Measurements from ENCODE around the gene SOD1. TPM values are rescaled to one million over a fixed set of nuclear protein-coding genes. Genes with fewer than 3 reads are reported as not detected.
"Not testable (repeated sequence)": the region's sequence is repeated elsewhere in the genome, so short reads cannot be mapped to it uniquely, and the experiment has no call there.

Gene SOD1
- total RNA-seq, 1 experiment from 2014 or later: 769 TPM

DNA sequence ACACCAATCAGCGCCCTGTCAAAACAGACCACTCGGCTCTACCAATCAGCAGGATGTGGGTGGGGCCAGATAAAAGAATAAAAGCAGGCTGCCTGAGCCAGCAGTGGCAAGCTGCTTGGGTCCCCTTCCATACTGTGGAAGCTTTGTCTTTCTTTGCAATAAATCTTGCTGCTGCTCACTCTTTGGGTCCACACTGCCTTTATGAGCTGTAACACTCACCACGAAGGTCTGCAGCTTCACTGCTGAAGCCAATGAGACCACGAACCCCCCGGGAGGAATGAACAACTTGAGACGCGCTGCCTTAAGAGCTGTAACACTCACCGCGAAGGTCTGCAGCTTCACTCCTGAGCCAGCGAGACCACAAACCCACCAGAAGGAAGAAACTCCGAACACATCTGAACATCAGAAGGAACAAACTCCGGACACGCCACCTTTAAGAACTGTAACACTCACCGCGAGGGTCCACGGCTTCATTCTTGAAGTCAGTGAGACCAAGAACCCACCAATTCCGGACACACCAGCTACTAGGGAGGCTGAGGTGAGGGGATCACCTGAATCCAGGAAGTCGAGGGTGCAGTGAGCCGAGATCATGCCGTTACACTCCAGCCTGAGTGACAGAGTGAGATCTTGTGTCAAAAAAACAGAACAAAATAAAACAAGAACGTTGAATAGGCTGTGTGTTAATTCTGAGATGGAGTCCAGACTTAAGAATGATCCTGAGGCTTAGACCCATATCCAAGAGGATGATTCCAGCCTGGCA lies 4.5 kb upstream of the SOD1 start:
- not testable (repeated sequence) for DNase-seq (ENCODE audit: low spot score)

DNA sequence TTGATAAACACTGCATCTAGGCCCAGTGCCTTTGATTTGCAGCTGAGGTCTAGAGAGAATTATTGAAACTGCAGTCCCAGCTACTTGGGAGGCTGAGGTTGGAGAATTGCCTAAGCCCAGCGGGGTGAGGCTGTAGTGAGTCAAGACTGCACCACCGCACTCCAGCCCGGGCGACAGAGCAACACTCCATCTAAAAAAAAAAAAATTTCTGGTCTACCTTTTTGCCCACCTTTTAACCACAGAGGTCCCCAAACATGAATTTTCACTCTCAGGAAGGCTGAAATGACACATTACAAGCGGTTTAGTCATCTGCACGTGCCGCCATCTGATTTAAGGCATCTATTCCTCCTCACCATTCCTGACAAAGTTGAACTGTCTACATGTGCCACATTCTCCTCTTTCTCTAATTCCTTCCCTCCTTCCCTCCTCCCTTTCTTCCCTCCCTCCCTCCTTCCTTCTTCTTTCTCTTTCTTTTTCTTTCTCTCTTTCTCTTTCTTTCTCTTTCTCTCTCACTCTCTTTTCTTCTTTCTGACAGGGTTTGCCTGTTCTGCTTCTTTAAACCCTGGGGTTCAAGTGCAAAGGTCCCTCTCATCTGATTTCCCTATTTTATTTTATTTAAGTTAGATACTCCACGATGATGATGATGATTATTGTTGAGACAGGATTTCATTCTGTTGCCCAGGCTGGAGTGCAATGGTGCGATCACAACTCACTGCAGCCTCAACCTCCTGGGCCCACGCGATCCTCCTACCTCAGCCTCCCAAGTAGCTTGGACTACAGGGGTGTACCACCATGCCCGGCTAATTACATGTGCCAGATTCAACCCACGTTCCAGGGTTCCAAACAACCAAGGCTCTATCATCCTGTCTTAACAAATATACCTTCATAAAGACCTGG lies 3.0 kb upstream of the SOD1 start:
- DNase-seq (ENCODE audit: low spot score): peak; percentile 33

DNA sequence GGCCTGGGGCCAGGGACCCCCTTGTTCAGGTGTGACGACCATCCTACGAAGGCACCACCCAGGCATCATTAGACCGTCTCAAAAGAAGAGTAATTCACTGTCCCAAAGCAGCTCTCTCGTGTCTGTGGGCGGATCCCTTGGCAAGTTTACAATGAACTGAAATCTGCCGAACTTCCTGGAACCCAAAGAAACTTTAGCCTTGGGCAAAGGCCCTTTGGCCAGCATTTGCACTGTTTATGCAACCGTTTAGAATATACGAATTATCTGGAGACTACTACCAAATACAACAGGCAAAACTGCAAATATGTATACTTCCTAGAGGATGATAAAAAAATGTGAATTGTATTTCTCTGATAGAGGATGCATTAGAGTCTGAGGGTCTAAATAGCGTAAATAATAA lies 1.4 kb upstream of the SOD1 start:
- no peak for DNase-seq (ENCODE audit: low spot score)

DNA sequence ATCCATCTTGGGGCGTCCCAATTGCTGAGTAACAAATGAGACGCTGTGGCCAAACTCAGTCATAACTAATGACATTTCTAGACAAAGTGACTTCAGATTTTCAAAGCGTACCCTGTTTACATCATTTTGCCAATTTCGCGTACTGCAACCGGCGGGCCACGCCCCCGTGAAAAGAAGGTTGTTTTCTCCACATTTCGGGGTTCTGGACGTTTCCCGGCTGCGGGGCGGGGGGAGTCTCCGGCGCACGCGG lies 282 bp upstream of the SOD1 start:
- DNase-seq (ENCODE audit: low spot score): no peak

DNA sequence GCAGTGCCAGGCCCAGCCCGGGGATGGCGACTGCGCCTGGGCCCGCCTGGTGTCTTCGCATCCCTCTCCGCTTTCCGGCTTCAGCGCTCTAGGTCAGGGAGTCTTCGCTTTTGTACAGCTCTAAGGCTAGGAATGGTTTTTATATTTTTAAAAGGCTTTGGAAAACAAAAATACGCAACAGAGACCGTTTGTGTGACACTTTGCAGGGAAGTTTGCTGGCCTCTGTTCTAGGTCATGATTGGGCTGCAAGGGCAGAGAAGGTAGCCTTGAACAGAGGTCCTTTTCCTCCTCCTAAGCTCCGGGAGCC lies 719 bp downstream of the SOD1 start:
- DNase-seq (ENCODE audit: low spot score): peak; percentile 26

DNA sequence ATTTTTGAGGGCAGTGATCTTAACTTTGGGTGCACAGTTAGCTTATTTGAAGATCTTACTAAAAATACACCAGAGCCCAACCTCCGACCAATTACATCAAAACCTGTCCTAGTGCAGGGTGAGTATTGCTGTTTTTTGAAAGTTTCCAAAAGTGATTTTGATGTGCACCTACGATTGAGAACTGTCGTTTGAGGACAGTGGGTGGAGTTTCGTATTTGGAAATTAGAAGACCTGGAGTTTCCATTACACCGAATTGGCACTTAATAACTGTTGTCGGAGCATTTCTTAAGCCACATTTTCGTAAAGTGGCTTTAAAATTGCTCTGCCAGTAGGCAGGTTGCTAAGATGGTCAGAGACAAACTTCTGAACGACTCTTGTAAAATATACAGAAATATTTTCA lies 1.1 kb downstream of the SOD1 start:
- no peak for DNase-seq (ENCODE audit: low spot score)

DNA sequence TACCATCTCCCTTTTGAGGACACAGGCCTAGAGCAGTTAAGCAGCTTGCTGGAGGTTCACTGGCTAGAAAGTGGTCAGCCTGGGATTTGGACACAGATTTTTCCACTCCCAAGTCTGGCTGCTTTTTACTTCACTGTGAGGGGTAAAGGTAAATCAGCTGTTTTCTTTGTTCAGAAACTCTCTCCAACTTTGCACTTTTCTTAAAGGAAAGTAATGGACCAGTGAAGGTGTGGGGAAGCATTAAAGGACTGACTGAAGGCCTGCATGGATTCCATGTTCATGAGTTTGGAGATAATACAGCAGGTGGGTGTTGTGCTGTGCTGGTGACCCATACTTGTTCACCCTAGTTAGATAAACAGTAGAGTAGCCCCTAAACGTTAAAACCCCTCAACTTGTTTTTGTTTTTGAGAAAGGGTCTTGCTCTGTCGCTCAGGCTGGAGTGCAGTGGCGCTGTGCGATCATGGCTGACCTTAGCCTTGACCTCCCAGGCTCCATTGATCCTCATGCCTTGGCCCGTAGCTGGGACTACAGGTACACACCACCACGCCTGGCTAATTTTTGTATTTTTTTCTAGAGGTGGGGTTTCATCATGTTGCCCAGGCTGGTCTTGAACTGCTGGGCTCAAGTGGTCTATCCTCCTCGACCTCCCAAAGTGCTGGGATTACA lies 4.2 kb downstream of the SOD1 start:
- DNase-seq (ENCODE audit: low spot score): no peak

DNA sequence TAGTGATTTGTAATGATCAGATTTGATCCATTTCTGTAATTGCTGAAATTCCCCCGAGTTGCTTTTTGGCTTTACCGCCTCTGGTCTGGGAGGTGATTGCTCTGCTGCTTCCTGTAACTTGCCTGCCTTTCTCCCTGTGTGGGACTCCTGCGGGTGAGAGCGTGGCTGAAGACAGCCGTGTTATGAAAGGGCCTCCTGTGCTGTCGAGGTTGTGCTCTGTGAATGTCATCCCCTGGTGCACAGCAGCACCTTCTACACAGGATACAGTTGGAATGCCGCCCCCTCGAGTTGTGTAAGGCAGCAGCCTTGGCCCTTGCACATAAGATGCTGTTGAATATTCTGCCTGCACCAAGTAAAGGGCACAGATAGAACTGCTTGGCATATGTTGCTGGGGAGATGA lies 5.9 kb downstream of the SOD1 start:
- no peak for DNase-seq (ENCODE audit: low spot score)

DNA sequence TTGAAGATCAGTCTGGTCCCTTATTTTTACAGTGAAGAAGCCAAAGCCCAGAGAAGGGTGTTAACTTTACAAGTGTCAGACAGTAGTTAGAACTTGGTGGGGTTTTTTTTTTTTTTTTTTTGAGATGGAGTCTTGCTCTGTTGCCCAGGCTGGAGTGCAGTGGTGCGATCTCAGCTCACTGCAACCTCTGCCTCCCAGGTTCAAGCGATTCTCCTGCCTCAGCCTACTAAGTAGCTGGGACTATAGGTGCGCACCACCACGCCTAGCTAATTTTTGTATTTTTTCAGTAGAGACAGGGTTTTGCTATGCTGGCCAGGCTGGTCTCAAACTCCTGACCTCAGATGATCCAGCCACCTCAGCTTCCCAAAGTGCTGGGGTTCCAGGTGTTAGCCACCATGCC lies 6.4 kb downstream of the SOD1 start:
- DNase-seq (ENCODE audit: low spot score): not testable (repeated sequence)

DNA sequence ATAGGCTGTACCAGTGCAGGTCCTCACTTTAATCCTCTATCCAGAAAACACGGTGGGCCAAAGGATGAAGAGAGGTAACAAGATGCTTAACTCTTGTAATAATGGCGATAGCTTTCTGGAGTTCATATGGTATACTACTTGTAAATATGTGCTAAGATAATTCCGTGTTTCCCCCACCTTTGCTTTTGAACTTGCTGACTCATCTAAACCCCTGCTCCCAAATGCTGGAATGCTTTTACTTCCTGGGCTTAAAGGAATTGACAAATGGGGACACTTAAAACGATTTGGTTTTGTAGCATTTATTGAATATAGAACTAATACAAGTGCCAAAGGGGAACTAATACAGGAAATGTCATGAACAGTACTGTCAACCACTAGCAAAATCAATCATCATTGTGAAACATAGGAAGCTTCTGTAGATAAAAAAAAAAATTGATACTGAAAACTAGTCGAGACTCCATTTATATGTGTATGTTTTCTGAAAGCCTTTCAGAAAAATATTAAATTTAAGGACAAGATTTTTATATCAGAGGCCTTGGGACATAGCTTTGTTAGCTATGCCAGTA lies 7.0 kb downstream of the SOD1 start:
- DNase-seq (ENCODE audit: low spot score): no peak

DNA sequence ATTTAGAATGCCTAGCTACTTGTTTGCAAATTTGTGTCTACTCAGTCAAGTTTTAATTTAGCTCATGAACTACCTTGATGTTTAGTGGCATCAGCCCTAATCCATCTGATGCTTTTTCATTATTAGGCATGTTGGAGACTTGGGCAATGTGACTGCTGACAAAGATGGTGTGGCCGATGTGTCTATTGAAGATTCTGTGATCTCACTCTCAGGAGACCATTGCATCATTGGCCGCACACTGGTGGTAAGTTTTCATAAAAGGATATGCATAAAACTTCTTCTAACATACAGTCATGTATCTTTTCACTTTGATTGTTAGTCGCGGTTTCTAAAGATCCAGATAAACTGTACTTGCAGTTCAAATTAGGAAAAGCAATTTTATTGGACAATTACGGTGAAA lies 7.6 kb downstream of the SOD1 start:
- no peak for DNase-seq (ENCODE audit: low spot score)

DNA sequence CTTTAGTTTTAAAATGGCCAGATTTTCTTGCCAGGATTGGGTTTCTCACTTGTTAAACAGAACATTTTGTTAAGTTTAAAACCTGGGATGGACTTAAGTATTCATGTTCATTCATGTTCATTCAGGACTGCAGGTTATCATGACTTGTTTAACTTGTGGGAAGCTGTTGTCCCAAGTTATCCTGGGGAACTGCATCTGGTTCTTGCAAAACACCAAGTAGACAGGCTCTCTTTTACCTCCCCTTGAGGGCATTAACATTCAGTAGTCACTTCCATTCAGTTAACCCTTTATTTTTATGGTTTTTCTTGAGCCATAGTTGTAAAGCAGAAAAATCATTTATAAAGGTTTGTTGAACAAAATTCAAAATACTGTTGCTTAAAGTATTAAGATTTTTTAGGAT lies 8.1 kb downstream of the SOD1 start:
- DNase-seq (ENCODE audit: low spot score): no peak

DNA sequence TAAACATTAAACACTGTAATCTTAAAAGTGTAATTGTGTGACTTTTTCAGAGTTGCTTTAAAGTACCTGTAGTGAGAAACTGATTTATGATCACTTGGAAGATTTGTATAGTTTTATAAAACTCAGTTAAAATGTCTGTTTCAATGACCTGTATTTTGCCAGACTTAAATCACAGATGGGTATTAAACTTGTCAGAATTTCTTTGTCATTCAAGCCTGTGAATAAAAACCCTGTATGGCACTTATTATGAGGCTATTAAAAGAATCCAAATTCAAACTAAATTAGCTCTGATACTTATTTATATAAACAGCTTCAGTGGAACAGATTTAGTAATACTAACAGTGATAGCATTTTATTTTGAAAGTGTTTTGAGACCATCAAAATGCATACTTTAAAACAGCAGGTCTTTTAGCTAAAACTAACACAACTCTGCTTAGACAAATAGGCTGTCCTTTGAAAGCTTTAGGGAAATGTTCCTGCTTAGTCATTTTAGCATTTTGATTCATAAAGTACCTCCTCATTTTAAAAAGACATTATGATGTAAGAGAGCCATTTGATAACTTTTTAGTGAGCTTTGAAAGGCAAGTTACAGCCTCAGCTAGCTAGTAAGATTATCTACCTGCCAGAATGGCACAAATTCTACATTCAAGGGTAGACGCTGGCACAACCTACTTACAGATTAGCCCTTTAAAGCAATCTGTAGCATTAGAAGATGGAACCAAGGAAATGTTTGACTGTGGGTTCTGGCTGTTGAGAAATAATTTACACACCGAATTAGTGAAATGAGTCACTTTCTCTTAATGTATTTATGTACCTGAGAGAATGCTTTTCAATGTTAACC lies 9.4 kb downstream of the SOD1 start:
- no peak for DNase-seq (ENCODE audit: low spot score)

DNA sequence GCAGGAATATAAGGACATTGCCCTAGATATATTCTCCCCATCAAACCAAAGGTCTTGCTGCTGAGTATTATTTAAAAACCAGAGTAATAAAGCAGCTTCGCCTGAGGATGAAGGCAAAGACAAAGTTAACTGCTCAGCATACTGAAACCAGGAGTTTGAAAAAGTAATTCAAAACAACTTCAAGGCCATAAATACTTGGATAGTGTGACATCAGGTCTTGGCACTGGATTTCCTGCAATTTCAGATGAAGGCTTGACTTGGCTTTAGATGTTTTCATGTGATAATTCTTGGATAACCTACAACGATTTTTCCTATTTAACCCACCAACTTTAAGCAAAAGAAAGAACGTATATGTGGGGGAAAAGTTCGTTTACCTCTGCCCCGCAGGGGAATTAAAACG lies 10.6 kb downstream of the SOD1 start:
- no peak for DNase-seq (ENCODE audit: low spot score)

DNA sequence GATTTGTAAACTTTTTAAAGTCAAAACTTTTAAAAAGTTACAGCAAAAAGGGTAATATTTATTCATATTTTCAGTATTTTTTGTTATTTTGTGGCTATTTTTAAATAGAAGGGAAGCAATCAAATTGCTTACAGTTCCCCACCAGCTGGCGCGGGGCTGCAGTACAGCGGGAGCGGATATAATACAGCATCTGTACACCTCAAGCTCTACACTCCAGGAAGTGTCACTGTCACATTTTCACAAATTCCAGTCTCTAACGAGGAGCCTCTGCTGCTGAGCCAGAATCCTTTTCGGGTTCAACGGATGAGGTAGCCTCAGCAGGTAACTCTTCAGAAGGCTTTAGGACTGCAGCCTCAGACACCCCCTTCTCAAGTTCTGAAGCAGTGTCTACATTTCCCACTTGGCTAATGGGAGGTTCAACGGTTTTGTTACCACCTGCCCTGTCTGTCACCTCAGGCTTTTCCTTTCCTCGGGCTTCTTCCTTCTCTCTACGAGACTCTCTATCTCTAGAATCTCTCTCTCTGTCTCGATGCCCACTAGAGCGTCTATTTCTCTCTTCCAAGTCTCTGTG lies 11.7 kb downstream of the SOD1 start:
- no peak for DNase-seq (ENCODE audit: low spot score)

DNA sequence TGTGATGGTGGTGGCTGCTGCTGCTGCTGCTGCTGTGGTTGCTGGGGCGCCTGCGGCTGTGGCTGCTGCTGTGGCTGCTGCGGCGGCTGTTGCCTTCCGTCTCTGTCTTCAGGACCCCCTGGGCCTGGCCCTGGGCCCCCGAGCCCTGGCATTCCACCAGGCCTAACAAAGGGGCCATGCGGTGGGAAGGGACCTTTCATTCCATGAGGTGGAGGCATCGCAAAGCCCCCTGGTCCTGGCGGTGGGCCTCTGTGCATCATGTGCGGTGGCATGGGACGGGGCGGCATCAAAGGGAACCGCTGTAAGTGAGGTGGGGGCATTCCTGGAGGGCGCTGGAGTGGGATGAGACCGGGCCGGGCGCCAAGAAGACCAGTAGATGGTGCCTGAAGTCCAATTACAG lies 12.4 kb downstream of the SOD1 start:
- no peak for DNase-seq (ENCODE audit: low spot score)

DNA sequence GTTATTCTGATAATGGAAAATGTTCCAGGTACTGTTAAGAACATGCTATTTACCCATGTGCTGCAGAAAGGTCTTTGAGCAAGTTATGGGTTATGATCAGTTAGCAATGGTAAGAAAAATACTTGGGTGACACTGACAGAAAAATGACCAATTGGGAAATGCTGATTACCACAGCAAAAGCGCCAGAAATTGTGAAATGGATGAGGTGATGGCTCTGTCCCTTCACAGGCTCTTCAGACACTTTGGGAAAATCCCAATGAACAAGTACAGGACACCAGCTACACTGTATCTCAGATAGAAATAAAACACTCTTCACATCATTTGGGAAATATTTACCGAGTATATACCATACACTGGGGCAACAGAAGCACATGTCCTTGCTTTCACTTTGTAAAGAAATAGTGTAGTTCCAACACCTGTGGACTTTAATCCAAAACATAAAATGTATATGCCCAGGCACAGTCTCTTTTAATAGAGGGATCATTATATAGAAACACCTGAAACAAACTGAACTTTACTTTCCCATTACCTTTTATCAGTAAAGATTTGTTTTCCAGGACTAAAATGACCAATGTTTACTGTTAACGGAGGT lies 13.9 kb downstream of the SOD1 start:
- no peak for DNase-seq (ENCODE audit: low spot score)

DNA sequence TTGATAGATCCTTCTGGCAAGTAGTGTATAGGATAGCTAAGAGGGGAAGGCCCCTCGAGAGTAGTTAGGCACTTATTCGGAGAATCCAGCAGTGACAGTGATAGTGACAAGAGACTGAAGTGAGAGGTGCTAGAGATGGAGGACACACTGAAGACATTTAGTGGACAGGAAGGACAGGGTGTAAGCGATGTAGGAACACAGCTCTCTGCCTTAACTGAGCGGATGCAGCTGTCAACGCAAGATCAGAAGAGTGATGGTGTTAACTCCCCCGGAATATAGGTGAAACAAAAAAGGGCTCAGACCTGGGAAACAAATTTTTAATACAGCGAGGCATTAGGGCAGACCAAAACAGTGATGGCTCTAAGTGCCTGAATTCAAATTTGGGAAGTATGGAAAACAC lies 15.8 kb downstream of the SOD1 start:
- no peak for DNase-seq (ENCODE audit: low spot score)

DNA sequence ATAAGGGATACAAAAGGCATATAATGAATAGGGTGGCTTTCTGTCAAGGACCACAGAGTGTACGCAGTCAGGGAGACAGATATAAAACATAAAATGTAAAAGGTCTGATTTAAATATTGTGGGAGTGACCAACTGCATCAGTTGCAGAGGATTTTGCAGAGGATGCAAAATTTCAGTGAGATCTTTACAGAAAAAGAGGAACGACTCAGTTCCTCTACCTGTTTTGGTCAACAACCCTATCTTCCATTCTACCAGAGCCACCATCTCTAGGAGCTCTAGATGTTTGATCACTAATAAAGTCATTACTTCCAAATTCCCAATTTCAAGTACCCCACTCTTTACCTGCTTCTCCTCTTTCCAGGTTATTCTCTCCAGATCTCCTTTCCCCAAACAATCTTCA lies 16.5 kb downstream of the SOD1 start:
- DNase-seq (ENCODE audit: low spot score): no peak

DNA sequence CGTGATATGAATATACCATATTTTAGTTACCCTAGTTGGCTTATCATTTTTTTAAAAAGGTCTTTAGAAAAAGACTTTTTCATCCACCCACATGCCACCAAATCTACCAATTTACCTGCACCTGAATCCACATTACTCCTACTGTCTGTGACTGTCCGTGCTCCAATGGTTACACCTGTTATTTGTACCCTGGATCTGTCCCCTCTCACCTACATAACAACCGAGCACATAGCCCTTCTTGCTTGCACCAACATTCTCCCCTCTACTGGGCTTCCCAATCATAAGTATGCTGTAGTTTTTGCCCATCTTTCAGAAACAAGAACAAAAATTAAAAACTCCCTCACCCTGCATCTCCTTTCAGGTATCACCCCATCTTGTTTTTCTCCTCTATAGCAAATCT lies 17.6 kb downstream of the SOD1 start:
- DNase-seq (ENCODE audit: low spot score): no peak

DNA sequence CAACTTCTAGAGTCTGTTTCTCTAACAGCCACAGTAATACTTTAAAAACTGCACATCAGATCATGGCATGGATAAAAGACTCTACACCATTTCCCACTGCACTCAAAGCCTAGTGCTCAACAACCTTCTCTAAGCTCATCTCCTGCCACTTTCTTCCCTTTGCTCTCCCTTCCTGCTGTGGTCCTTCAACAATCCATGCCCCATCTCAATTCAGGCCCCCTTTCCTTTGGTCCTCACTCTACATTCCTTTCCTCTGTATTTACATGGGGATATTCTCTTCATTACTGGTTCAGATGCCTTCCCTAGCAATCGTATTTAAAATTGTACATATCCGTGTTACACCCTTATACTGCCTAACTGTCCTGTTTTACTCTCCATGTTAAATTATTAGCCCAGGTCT lies 19.0 kb downstream of the SOD1 start:
- DNase-seq (ENCODE audit: low spot score): no peak
